ENCODE results near the gene ZBED2.
A peak's percentile ranks its signal among the peaks of the same experiment; 100 is the strongest.

The ZBED2 gene

DNA sequence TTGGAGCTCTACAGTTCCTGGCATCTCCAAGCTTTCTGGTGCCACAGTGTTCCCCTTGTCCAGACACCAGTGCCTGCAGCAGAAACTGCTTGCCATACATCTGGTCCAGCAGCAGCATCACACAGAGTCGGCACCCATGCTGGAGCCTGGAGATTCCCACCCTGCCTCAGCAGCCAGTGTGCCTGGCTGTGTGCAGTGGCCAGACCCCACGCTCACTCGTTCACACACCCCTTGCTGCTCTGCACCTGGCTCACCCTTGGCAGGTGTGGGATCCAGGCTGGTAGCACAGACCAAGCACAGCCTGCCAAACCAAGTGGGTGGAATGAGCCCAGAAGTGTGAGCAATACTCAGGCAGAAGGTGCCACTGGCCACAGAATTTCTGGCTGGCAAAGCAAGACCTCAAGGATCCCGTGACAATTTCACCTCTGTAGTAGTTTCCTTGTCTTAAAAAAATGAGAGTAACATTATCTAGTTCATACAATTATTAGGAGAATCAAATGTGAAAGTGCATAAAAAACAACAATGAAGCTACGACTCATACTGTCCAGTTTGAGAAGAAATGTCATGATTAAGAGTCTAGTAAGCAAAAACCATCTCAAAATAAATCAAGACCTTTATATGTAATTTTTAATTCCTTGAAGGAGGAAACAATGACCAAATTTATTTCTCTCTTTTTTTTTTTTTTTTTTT is 22.9 kb upstream of the ZBED2 start:
- Histone ChIP-seq H3K27me3 (no peaks in the 10 kb centered on the region), H3K4me1 (no peaks in the 10 kb centered on the region), H3K9ac (no peak overlapping the region), H4K20me1 (no peaks in the 10 kb centered on the region), H3K4me2 (no peak overlapping the region), H3K4me3 (no peak overlapping the region), H3K27ac (no peak overlapping the region), H3K9me3 (peaks cover 27% of the 10 kb centered on the region), H3K36me3 (peaks cover 61% of the 10 kb centered on the region)
- TF ChIP-seq Cebpa-rat (IDR thresholded peaks at IDR 0.05): no peak

DNA sequence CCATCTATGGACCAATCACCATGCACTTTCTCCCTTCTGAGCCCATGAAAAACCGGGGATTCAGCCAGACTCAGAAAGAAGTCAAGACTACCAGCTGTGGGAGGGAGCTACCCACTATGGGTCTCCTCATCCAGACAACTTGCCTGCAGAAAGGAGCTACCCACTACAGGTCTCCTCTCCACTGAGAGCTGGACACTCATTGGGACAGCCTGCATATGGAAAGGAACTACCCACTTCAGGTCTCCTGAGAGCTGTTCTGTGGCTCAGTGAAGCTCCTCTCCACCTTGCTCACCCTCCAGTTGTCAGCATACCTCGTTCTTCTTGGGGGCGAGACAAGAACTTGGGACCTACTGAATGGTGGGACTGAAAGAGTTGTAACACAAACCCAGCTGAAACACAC is 22.3 kb upstream of the ZBED2 start:
- no peak for TF ChIP-seq Cebpa-rat (IDR thresholded peaks at IDR 0.05)
- Histone ChIP-seq H3K4me2 (no peak overlapping the region), H3K9me3 (peaks cover 27% of the 10 kb centered on the region), H4K20me1 (no peaks in the 10 kb centered on the region), H3K27me3 (no peaks in the 10 kb centered on the region), H3K4me3 (no peak overlapping the region), H3K9ac (no peak overlapping the region), H3K4me1 (no peaks in the 10 kb centered on the region), H3K27ac (no peak overlapping the region), H3K36me3 (peaks cover 67% of the 10 kb centered on the region)

DNA sequence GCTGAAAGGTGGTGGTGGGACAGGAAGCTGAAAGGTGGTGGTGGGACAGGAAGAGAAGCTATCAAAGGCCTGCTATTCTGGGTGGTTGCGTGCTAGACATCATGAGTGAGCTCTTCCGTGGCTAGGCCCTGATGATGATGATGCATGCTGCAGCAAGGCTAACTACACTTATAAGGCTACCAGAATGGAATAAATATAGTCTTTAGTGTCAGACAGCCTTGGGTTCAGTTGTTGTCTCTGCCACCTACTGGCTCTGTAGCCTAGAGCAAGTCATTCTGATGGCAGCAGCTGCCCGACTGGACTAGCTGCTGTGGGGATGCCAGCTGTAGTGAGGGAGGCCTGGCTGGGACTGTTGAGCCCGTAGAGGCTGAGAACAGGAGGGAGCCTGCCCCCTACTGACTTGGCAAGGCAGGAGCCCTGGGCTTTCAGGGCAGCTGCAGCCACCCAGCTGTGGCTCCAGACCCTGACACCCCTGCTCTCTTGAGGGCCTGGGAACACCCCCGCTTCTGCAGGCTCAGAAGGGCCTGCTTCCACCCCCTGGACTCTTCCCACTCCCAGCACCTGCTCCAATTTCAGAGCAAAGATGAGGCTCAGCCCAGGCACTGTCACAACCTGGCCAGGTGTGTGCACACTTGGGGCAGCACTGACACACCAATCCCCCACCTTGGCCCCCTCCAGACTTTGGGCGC is 21.4 kb upstream of the ZBED2 start:
- Histone ChIP-seq H3K9me3 (peaks cover 27% of the 10 kb centered on the region), H4K20me1 (no peaks in the 10 kb centered on the region), H3K4me1 (no peaks in the 10 kb centered on the region), H3K4me3 (no peak overlapping the region; the same call in 1 of the 2 replicates), H3K36me3 (peaks cover 67% of the 10 kb centered on the region), H3K27ac (no peak overlapping the region), H3K9ac (no peak overlapping the region), H3K27me3 (no peaks in the 10 kb centered on the region), H3K4me2 (no peak overlapping the region)
- no peak for TF ChIP-seq Cebpa-rat (IDR thresholded peaks at IDR 0.05)

DNA sequence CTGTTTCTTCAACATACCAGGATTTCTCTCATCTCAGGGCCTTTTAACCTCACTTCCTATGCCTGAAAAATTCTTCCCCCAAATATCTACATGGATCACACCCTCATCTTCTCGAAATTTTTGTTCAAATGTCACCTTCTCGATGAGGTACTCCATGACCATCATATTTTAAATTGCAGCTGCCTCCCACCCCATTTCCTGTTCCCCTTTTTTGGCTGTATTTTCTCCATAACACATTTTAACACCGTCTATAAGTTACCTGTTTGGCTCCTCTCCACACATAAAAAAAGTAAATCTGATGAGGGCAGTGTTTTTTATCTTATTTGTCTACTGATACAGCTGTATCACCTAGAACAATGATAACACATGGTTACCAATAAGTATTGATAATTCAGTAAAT is 20.7 kb upstream of the ZBED2 start:
- H3K27me3 ChIP-seq: no peaks in the 10 kb centered on the region
- no peak overlapping the region for H3K4me3 ChIP-seq
- peaks cover 27% of the 10 kb centered on the region for H3K9me3 ChIP-seq
- no peaks in the 10 kb centered on the region for H3K4me1 ChIP-seq
- no peak for TF ChIP-seq Cebpa-rat (IDR thresholded peaks at IDR 0.05)
- H3K36me3 ChIP-seq: peaks cover 72% of the 10 kb centered on the region
- no peaks in the 10 kb centered on the region for H4K20me1 ChIP-seq
- no peak overlapping the region for H3K9ac ChIP-seq
- H3K27ac ChIP-seq: no peak overlapping the region
- no peak overlapping the region for H3K4me2 ChIP-seq

DNA sequence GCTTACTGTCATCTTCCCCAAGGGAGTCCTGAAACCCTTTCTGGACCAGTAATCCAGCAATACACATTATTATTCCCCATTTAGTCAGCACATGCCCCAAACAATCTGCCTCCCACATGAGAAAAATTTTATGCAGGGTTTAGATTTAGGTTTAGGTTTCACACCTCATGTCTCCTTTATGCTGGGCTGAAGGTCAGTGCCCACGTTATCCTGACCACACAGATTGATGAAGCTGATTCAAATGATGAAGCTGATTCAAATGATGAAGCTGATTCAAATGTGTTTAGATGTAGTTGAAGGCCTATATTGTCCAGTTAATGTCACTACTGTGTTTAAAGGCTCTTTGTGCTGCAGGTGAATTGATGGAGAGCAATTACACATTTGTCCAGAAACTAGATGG is 18.1 kb upstream of the ZBED2 start:
- H4K20me1 ChIP-seq: no peaks in the 10 kb centered on the region
- no peaks in the 10 kb centered on the region for H3K27me3 ChIP-seq
- H3K4me3 ChIP-seq: no peak overlapping the region
- no peak overlapping the region for H3K27ac ChIP-seq
- peaks cover 79% of the 10 kb centered on the region for H3K36me3 ChIP-seq
- no peak overlapping the region for H3K4me2 ChIP-seq
- H3K9me3 ChIP-seq: peaks cover 27% of the 10 kb centered on the region
- no peak for TF ChIP-seq Cebpa-rat (IDR thresholded peaks at IDR 0.05)
- H3K4me1 ChIP-seq: peaks cover 13% of the 10 kb centered on the region
- H3K9ac ChIP-seq: no peak overlapping the region

DNA sequence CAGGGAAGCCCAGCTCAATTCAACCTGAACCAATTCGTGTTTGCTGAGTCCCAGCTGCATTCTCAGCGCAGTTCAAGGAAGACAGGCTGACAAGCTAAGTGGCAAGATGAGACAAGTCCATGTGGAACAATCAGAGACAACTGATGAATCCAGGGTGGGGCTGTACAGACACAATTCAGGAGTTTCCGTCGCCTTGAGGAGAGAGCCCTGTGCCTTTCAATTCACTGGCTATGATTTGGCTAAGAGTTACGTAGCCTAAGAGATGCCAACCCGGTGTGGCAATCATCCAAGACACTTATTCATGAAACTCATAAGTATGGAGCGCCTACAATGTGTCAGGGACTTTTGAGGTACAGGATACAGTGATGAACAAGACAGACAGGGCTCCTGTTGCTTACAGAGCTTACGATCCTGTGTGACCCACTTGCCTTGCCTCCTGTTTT is 15.5 kb upstream of the ZBED2 start:
- Histone ChIP-seq H3K27ac (no peak overlapping the region), H3K4me3 (no peak overlapping the region), H3K36me3 (peaks cover 78% of the 10 kb centered on the region), H4K20me1 (no peaks in the 10 kb centered on the region), H3K4me1 (peaks cover 13% of the 10 kb centered on the region), H3K27me3 (no peaks in the 10 kb centered on the region), H3K4me2 (peak overlapping the region; percentile 37; the same call in 1 of the 2 replicates), H3K9ac (no peak overlapping the region), H3K9me3 (peaks cover 1% of the 10 kb centered on the region; the same call in 1 of the 2 replicates)
- TF ChIP-seq Cebpa-rat (IDR thresholded peaks at IDR 0.05): no peak

DNA sequence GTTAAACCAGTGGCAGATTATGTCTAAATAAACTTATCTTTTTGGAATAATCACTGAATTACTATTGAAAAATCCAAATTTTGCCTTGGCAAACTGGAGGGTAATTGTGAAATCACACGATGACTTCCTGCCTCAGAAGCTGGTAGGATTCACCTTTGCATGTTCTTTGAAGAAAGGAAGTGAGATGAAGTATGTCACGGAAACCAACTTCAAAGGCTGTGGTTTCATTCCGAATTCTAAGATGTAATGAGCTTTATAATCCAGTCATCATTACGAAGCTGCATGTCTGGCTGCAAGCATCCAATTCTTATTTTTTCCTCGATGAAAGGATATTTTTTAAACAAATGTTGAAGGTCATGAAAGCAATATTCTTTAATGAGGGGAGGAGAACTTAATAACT is 15.0 kb upstream of the ZBED2 start:
- H3K9ac ChIP-seq: no peak overlapping the region
- peaks cover 80% of the 10 kb centered on the region for H3K36me3 ChIP-seq
- no peaks in the 10 kb centered on the region; the same call in 1 of the 2 replicates for H3K9me3 ChIP-seq
- H3K27me3 ChIP-seq: no peaks in the 10 kb centered on the region
- peaks cover 13% of the 10 kb centered on the region for H3K4me1 ChIP-seq
- peak overlapping the region; percentile 37 for H3K4me2 ChIP-seq
- no peak overlapping the region for H3K27ac ChIP-seq
- no peaks in the 10 kb centered on the region for H4K20me1 ChIP-seq
- no peak for TF ChIP-seq Cebpa-rat (IDR thresholded peaks at IDR 0.05)
- no peak overlapping the region for H3K4me3 ChIP-seq

DNA sequence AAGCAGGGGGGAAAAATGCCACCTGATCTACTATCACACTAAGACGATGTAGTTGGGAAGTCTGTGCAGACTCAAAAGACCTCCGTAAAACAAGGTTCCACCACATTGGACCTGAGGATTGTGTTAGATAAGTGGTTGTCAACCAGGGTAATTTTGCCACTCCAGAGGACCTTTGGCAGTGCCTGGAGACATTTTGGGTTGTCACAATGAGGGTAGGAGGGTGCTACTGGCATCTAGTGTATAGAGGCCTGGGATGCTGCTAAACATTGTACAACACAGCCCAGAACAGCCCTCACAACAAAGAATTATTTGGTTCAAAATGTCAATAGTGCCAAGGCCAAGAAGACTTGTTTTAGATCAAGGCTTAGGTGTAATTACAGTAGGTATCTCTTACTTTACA is 14.6 kb upstream of the ZBED2 start:
- no peak for TF ChIP-seq Cebpa-rat (IDR thresholded peaks at IDR 0.05)
- no peaks in the 10 kb centered on the region for H3K27me3 ChIP-seq
- H3K4me1 ChIP-seq: peaks cover 13% of the 10 kb centered on the region
- peaks cover 80% of the 10 kb centered on the region for H3K36me3 ChIP-seq
- no peaks in the 10 kb centered on the region for H4K20me1 ChIP-seq
- H3K4me3 ChIP-seq: no peak overlapping the region
- H3K9ac ChIP-seq: no peak overlapping the region
- no peak overlapping the region for H3K27ac ChIP-seq
- no peaks in the 10 kb centered on the region; the same call in 1 of the 2 replicates for H3K9me3 ChIP-seq
- peak overlapping the region; percentile 37 for H3K4me2 ChIP-seq

DNA sequence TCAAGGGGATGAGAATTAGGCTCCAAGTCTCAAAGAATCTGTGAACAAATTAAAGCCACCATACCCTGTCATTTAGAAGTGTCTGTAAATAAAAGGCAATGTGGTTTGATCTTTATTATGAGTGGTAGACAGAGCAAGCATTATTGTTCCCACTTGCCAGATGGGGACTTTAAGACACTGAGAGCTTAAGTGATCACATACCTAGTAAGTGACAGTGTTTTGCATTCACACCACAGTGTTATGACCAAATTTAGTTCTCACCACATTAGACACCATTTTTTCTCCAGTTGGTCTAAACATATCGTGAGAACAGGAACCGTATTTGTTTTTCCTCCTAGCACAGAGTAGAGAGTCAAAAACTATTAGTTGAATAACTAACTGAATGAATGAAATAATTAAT is 13.2 kb upstream of the ZBED2 start:
- no peaks in the 10 kb centered on the region for H3K27me3 ChIP-seq
- H3K9ac ChIP-seq: no peak overlapping the region
- H4K20me1 ChIP-seq: no peaks in the 10 kb centered on the region
- H3K4me1 ChIP-seq: peaks cover 15% of the 10 kb centered on the region
- no peak overlapping the region for H3K4me2 ChIP-seq
- H3K9me3 ChIP-seq: no peaks in the 10 kb centered on the region
- peaks cover 75% of the 10 kb centered on the region for H3K36me3 ChIP-seq
- H3K4me3 ChIP-seq: no peak overlapping the region
- H3K27ac ChIP-seq: no peak overlapping the region
- no peak for TF ChIP-seq Cebpa-rat (IDR thresholded peaks at IDR 0.05)

DNA sequence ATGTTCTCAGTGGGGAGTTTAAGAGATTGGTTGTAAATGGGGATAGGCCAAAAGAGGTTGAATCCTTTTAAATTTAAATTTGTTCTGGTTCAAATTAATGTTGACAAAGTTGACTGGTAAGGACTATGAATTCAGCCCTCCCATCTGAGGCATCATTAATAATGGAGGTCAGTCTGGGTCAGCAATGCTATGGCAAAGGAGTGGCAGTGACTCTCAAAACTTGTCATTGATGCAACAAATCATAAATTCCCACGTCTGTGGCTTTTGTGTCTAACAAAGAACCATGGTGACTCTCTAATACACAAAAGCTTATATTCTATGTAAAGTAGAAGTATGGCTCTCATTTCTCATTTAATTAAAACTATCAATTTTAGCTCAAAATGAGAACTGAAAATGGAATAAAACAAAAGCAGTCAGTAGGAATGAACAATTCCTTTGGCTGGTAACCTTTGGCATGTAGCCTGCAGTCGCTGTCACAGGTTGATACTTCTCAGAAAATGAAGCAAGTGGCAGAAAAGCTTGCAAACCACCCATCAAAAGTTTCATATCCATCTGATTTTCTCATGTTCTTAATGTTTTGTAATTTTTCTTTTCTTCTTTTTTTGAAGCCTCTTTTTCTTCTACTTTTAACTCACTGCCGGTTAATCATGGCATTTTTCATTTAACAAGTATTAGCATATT is 12.2 kb upstream of the ZBED2 start:
- Histone ChIP-seq H3K9me3 (no peaks in the 10 kb centered on the region), H3K4me1 (peaks cover 19% of the 10 kb centered on the region), H3K9ac (no peak overlapping the region), H3K4me3 (no peak overlapping the region), H4K20me1 (no peaks in the 10 kb centered on the region), H3K4me2 (no peak overlapping the region), H3K36me3 (peaks cover 71% of the 10 kb centered on the region), H3K27me3 (no peaks in the 10 kb centered on the region), H3K27ac (no peak overlapping the region)
- TF ChIP-seq Cebpa-rat (IDR thresholded peaks at IDR 0.05): no peak

Data from BLaER1 (cell line).